H1 (cell line): ENCODE measurements around the gene CHAD. TPM values are rescaled to one million over a fixed set of nuclear protein-coding genes. Genes with fewer than 3 reads are reported as not detected.

Source experiments
- EGR1 ChIP-seq: IDR thresholded peaks from 2 replicates; pipeline ENCODE4 v1.6.1; 2011; ENCODE audit warnings: low read depth, low read length, borderline replicate concordance
- FOSL1 ChIP-seq: IDR thresholded peaks from 2 replicates; pipeline ENCODE4 v1.6.1; 2011; ENCODE audit warnings: mild to moderate bottlenecking, low read depth, low read length, moderate library complexity; ENCODE audit not compliant: insufficient read depth
- polyA plus RNA-seq, 7 experiments: library from polyadenylated mRNA; depleted of rRNA in 3 of 7; stranded (reverse) in 5 of 7; unstranded in 2 of 7; fragments of >200 nt in 5 of 7; fragments of 200-250 nt in 2 of 7; gene quantifications; 1 replicate in 5 of 7; 2 replicates in 1 of 7; 4 replicates in 1 of 7; pipeline versions ENCODE4 v1.2.1 to v1.2.3, GENCODE V29; 2011 to 2013; ENCODE audit warnings: missing spikeins in 2 of 7, mixed read lengths in 2 of 7
- total RNA-seq: library from RNA; stranded (reverse); fragmentation: NEBNext Ultra II Directional; extraction: Animal tissue kit (Norgen Biotek cat#: 25700); gene quantifications from 2 replicates; pipeline ENCODE4 v1.2.1, GENCODE V29; 2021

The CHAD gene
- total and polyA plus RNA-seq, 2 of the 8 experiments (the other 6 are each of a cell fraction or from before 2014, with no cell fraction given), result 0.03 TPM; not detected in 1

DNA sequence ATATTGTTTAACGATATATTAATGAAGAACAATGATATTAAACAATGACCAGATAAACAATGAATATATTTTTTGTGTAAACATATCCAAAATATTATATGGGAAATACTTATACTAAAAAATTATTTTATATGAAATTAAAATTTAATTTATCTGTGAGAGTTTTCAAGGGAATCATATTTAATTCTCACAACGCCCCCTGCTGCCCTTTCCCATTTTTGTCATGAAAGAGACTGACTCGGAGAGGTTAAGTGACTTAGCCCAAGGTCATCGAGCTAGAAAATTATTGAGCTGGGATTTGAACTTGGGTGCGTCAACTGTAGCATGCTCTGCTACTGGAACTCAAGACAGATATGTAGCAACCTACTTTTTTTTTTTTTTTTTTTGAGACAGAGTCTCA is 32.4 kb upstream of the CHAD start (continued):
- TF ChIP-seq EGR1 (no peak), FOSL1 (no peak)
